Stimulated activated memory B cell treated with anti-CD40 and anti-IgM and Interleukin-4, amounts not matched to agents 10 μg/mL and 1 μg/mL and 100 μg/mL, for 72 hours (primary cell): ENCODE data around the gene ZNF804A.

Experiments used
- ATAC-seq: fragments of 150-1000 bp; cut with Tn5 transposase; 2 replicates; pipeline ENCODE4 v1.10.0; 2021
- H3K27ac Mint-ChIP-seq: one replicate; pipeline ENCODE4 v1.8.0; 2022; ENCODE audit warnings: mild to moderate bottlenecking, mixed read lengths
- H3K27me3 Mint-ChIP-seq: one replicate; pipeline ENCODE4 v1.8.0; 2022; ENCODE audit warnings: mixed read lengths
- H3K36me3 Mint-ChIP-seq: one replicate; pipeline ENCODE4 v1.8.0; 2022; ENCODE audit warnings: mixed read lengths
- H3K4me1 Mint-ChIP-seq: one replicate; pipeline ENCODE4 v1.8.0; 2022; ENCODE audit warnings: mixed read lengths
- H3K4me3 Mint-ChIP-seq: one replicate; pipeline ENCODE4 v1.8.0; 2022; ENCODE audit warnings: mild to moderate bottlenecking, moderate library complexity, mixed read lengths
- H3K9me3 Mint-ChIP-seq: one replicate; pipeline ENCODE4 v1.8.0; 2022; ENCODE audit warnings: mixed read lengths

Gene ZNF804A

DNA sequence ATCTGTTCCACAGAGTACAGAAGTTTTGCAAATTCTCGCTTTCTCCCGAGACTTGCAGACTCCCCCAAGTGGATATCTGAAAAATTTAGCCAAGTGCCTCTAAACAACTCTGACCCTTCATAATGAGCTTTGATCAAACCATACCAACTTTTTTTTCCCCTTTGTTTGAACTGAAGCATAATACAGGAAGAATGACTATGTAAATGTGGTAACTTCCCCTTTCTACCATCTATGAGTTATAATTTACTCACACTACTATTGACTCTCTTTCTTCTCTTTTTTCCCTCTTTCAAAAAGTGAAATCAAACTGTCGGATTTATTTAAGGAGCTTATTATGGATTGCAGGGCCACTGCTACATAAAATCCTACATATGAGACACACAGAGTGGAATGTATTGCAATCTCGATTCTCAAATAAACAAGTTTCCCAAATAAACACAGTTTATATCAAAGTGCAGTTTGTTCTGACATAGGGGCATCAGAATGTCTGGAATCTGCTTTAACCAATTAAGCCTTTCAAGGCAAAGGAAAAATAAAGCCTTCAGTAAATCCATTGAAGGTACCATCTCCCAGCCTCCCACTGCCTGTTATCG is 1.4 kb upstream of the ZNF804A start:
- H3K9me3 Mint-ChIP-seq = no peaks in the 10 kb centered on the region
- peak; percentile 52 for ATAC-seq
- H3K36me3 Mint-ChIP-seq = no peaks in the 10 kb centered on the region
- H3K4me3 Mint-ChIP-seq = peak overlapping the region; percentile 77
- peak overlapping the region; percentile 75 for H3K27ac Mint-ChIP-seq
- peaks cover 24% of the 10 kb centered on the region for H3K4me1 Mint-ChIP-seq
- peaks cover 18% of the 10 kb centered on the region for H3K27me3 Mint-ChIP-seq

DNA sequence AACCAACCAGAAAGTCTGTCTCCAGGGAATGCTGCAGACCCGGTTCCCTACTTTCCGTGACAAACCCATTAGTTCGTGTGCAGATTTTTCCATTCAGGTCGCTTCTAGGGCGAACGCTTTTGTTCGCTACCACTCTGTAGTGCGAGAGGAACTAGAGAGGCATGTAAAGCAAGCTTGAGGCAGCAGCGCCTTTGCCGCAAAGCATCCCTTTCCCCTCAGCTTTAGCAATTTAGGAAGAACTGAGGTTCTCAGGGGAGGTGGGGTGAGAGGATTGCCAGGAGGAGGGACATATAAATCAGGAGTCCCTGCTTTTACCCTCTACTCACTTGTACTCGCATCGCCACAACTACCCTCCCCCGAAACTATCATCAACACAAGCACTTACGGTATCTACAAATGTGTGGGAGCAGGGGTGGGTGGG is 748 bp upstream of the ZNF804A start:
- H3K36me3 Mint-ChIP-seq = no peaks in the 10 kb centered on the region
- H3K4me1 Mint-ChIP-seq = peaks cover 24% of the 10 kb centered on the region
- peak; percentile 68 for ATAC-seq
- H3K9me3 Mint-ChIP-seq = no peaks in the 10 kb centered on the region
- peaks cover 18% of the 10 kb centered on the region for H3K27me3 Mint-ChIP-seq
- H3K4me3 Mint-ChIP-seq = peak overlapping the region; percentile 77
- H3K27ac Mint-ChIP-seq = peak overlapping the region; percentile 75

DNA sequence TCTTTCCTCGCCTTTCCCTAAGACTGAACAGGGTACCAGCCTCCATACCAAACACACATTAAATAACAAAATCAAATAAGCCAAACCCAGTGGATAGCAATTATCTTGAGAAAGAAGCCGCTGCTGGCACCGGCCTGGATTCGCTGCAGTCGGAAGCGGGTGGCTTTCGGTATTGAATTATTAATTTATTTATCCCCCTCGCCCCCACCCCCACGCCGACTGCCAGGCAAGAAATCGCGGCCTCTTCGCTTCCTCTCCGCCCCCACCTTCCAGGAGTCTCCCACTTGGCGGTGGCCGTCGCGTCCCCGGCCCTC is 370 bp upstream of the ZNF804A start:
- ATAC-seq = no peak
- H3K27ac Mint-ChIP-seq = peak overlapping the region; percentile 75
- H3K27me3 Mint-ChIP-seq = peaks cover 18% of the 10 kb centered on the region
- no peaks in the 10 kb centered on the region for H3K36me3 Mint-ChIP-seq
- H3K9me3 Mint-ChIP-seq = no peaks in the 10 kb centered on the region
- peaks cover 24% of the 10 kb centered on the region for H3K4me1 Mint-ChIP-seq
- peak overlapping the region; percentile 77 for H3K4me3 Mint-ChIP-seq

DNA sequence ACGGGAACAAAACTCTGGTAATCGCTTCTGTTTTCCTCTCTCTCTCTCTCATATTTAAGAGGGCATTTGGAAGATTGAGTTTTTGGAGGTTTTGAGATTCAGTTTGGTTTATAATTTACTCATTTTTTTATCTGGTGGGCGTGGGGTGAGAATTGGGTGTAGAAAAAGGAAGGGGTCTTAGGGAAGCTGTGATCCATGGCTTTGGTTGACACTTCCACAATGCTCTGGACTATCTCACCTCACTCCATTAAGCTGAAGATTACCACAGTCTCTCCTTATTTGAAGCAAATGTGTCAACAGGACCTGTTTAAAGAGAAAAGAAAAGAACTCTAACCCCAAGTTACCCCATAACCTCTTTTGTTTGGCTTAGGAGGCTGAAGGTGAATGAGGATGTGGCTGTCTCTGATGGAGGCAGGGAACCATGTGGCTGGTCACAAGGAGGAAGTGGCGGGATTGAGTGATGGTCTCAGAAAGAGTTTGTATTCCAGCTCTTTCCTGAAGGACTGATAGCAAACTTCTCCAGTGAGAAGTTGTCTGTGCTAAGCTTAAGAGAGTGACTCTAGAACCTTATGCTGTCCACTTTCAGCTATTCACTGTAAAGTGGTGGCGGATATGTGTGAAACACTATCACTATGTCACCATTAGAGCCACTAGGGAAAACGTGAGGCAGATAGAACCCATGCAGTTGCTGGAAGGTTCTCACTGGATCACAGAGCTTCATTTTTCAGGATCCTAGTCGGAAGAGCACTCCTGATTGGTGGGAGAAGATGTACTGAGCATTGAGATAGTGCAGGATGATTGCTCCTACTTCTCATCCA is 934 bp downstream of the ZNF804A start:
- Mint-ChIP-seq H3K4me3 (peak overlapping the region; percentile 77), H3K9me3 (no peaks in the 10 kb centered on the region), H3K36me3 (no peaks in the 10 kb centered on the region), H3K4me1 (peaks cover 24% of the 10 kb centered on the region), H3K27ac (peak overlapping the region; percentile 75), H3K27me3 (peaks cover 18% of the 10 kb centered on the region)
- ATAC-seq = no peak

DNA sequence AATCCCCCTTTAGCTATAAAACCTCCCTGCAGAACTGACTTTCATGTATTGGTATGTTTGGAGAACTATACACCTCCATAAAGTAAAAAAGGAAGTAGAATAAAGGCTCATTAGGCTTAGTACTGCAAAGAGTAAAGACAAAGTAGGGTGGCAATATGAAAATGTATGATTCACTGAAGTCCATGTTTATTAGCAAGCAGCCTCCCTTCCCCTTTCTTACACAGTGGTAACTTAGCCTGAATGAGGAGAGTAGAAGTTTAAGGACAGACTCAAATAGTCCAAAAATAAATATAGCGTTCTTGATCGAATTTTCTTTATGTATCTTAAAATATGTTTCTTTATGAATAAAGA is 1.5 kb downstream of the ZNF804A start:
- H3K4me1 Mint-ChIP-seq = peaks cover 24% of the 10 kb centered on the region
- H3K36me3 Mint-ChIP-seq = no peaks in the 10 kb centered on the region
- H3K4me3 Mint-ChIP-seq = peak overlapping the region; percentile 77
- peak overlapping the region; percentile 75 for H3K27ac Mint-ChIP-seq
- H3K27me3 Mint-ChIP-seq = peaks cover 18% of the 10 kb centered on the region
- no peaks in the 10 kb centered on the region for H3K9me3 Mint-ChIP-seq
- no peak for ATAC-seq

DNA sequence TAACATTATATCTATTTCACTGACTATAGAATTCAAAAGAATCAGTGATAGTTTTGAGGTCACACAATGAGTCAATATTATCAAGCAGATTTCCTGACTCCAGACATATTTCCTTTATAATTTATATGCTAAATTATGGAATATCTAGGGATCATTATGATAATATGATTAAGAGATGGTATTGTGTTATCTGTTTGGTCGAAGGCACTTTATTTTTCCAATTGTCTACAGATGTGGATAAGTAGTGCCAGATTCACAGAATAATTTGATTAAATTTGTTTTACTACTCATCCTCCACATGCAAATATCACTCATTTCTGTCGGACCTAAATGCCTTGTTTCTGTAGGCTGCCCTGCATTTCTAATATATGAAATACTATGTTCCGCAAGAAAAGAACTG is 4.4 kb downstream of the ZNF804A start:
- Mint-ChIP-seq H3K27ac (no peak overlapping the region), H3K4me1 (peaks cover 15% of the 10 kb centered on the region), H3K36me3 (no peaks in the 10 kb centered on the region), H3K4me3 (no peak overlapping the region), H3K27me3 (peaks cover 8% of the 10 kb centered on the region), H3K9me3 (peaks cover 2% of the 10 kb centered on the region)
- no peak for ATAC-seq

DNA sequence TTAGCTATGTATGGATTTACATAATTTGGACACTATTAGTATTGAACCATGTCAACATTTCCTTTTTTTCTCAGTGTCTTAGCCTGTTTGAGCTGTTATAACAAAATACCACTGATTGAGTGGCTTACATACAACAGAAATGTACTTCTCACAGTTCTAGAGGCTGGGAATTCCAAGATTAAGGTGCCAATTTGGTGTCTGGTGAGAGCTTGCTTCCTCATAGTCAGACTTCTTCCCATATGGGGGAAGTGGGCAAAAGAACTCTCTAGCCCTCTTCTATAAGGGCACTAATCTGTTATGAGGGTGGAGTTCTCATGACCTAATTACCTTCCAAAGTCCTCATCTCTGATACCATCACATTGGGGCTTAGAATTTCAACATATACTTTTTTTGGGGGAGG is 12.6 kb downstream of the ZNF804A start:
- H3K4me3 Mint-ChIP-seq = no peak overlapping the region
- peaks cover 2% of the 10 kb centered on the region for H3K9me3 Mint-ChIP-seq
- no peaks in the 10 kb centered on the region for H3K27me3 Mint-ChIP-seq
- ATAC-seq = no peak
- no peaks in the 10 kb centered on the region for H3K4me1 Mint-ChIP-seq
- H3K36me3 Mint-ChIP-seq = no peaks in the 10 kb centered on the region
- H3K27ac Mint-ChIP-seq = no peak overlapping the region

DNA sequence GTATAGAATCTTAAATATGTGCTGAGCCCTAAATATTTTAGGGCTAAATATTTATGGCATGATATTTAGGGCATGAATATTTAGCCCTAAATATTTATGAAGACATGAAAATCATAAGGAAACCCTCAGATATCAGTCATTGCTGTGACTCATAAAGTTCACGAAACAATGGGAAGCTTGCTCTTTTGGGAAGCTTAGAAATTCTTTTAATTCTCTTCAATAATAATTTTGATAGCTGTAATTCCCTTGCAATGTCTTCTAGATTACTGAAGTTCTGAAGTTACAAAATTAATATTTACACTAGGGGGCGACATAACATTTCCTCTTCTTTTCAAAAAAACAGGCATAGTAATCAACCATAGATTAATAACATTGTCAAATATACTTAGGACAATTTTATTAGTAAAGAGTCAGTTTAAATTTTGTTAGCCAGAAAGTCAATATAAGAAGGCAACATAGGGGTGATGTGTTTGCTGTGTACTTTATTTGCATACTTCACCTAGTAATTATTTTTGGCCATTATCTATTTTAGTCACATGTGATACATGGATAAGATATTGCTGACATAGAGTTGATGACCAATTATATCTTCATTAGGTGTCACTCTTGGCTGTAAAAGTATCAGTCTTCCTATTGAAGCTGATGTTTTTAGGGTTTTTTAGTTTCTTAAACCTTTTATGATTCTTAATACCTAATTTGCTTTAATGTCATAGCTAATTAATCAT is 13.2 kb downstream of the ZNF804A start:
- Mint-ChIP-seq H3K36me3 (no peaks in the 10 kb centered on the region), H3K4me3 (no peak overlapping the region), H3K27me3 (no peaks in the 10 kb centered on the region), H3K4me1 (no peaks in the 10 kb centered on the region), H3K27ac (no peak overlapping the region), H3K9me3 (no peaks in the 10 kb centered on the region)
- no peak for ATAC-seq

DNA sequence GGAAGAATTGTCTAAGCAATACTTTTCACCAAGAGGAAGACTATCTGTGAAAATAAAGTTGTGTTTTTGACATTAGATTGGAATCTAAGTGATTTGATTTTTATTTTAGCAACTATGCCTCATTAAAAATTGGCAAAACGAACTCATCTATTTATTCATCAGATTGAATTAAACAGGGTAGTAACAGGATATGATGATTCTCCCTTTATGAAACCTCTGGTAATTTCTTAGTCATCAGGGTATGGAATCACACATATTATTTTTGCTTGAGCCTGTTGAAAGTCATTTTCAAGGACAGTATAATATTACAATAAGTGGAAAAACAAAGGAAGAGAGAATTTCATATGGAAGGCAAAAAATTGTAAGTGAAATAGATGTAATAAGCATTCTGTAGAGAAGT is 22.0 kb downstream of the ZNF804A start:
- H3K27me3 Mint-ChIP-seq = no peaks in the 10 kb centered on the region
- no peaks in the 10 kb centered on the region for H3K36me3 Mint-ChIP-seq
- H3K27ac Mint-ChIP-seq = no peak overlapping the region
- no peaks in the 10 kb centered on the region for H3K9me3 Mint-ChIP-seq
- no peaks in the 10 kb centered on the region for H3K4me1 Mint-ChIP-seq
- H3K4me3 Mint-ChIP-seq = no peak overlapping the region
- ATAC-seq = no peak

DNA sequence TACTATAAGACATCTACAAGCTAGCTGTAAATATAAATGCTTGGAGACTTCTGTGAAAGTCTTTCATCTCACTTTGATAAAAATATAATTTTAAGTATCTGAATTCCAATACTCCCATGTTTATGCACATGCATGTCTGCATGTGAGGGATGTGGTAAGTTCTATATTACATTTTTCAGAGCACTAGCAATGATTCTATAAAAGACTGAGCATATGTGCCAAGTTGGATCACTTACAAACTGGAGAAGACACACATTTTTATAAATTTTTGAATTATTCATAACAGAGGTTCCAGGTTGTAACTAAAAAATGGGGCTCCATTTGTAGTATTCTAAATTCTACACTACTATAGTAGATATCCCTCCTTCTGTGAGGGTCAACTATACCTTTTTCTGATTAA is 26.0 kb downstream of the ZNF804A start:
- Mint-ChIP-seq H3K36me3 (no peaks in the 10 kb centered on the region), H3K27me3 (no peaks in the 10 kb centered on the region), H3K9me3 (no peaks in the 10 kb centered on the region), H3K4me3 (no peak overlapping the region), H3K27ac (no peak overlapping the region), H3K4me1 (peaks cover 5% of the 10 kb centered on the region)
- no peak for ATAC-seq

DNA sequence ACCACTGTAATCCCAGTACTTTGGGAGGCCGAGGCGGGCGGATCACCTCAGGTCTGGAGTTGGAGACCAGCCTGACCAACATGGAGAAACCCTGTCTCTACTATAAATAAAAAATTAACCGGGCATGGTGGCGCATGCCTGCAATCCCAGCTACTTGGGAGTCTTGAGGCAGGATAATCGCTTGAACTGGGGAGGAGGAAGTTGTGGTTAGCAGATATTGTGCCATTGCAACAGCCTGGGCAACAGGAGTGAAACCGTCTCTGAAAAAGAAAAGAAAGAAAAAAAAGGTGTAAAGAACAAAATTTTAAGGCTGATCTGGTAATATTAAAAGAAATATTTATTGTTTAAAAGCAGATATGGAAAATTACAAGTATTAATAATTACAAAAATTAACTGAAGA is 29.7 kb downstream of the ZNF804A start:
- ATAC-seq = no peak
- Mint-ChIP-seq H3K4me1 (peaks cover 5% of the 10 kb centered on the region), H3K27ac (no peak overlapping the region), H3K9me3 (no peaks in the 10 kb centered on the region), H3K36me3 (no peaks in the 10 kb centered on the region), H3K4me3 (no peak overlapping the region), H3K27me3 (no peaks in the 10 kb centered on the region)

DNA sequence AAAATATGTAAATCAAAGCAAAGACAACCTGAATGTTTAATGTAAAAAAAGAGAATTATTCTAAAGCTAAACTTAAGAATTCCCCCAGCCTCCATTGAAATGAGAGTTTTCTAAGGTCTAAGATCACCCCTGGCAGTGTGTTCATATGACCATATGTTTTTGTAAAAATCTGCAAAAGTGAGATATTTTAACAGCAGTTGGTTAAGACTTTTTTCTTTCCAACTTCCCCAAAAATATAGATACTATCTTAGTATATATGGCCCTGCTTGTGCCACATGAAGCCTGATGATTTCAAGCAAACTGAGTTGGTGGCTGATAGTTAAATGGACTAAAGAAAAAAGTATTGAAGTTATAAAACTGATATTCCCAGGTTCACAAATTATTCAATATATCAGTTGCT is 35.4 kb downstream of the ZNF804A start:
- no peak overlapping the region for H3K4me3 Mint-ChIP-seq
- H3K9me3 Mint-ChIP-seq = no peaks in the 10 kb centered on the region
- no peaks in the 10 kb centered on the region for H3K36me3 Mint-ChIP-seq
- H3K27me3 Mint-ChIP-seq = no peaks in the 10 kb centered on the region
- no peak for ATAC-seq
- H3K4me1 Mint-ChIP-seq = no peaks in the 10 kb centered on the region
- no peak overlapping the region for H3K27ac Mint-ChIP-seq

DNA sequence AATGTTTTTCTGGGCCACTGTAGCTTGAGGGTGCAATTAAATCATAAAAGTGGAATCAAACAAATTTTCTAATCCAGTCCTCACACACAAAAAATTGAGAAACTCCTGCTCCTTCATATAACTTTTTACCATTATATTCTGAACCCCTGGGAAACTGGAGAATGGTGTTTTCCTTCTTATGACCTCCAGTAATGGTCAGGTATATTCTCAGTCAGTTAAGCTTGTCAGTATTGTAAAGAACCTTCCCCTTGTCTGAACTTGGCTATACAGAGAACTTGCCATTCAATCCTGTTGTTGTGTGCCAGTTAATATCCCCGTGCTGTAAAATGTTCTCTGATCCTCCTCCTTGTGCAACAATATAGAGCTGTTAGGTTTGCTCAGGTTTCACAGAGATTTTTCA is 39.5 kb downstream of the ZNF804A start:
- Mint-ChIP-seq H3K36me3 (no peaks in the 10 kb centered on the region), H3K9me3 (no peaks in the 10 kb centered on the region), H3K27me3 (no peaks in the 10 kb centered on the region), H3K4me3 (no peak overlapping the region), H3K4me1 (no peaks in the 10 kb centered on the region), H3K27ac (no peak overlapping the region)
- ATAC-seq = no peak

DNA sequence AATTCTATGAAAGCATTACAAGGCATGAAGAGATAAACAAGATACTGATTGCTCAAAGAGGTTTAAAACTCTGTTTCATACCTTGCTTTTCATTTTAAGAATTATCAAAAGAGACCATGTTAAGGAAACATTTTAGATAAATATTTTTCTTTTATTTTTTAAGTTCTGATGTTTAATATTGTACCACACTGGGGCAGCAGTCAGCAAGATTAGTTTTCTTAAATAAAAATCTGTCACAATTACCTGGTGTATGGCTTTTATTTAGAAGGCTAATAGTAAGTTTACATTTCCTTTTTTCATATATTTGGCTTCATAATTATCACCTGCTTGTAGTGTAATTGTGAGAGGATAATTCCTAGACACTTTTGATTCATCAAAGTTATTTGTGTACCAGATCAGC is 46.4 kb downstream of the ZNF804A start:
- H3K4me1 Mint-ChIP-seq = peaks cover 9% of the 10 kb centered on the region
- no peaks in the 10 kb centered on the region for H3K27me3 Mint-ChIP-seq
- no peak overlapping the region for H3K4me3 Mint-ChIP-seq
- ATAC-seq = no peak
- no peaks in the 10 kb centered on the region for H3K36me3 Mint-ChIP-seq
- no peak overlapping the region for H3K27ac Mint-ChIP-seq
- peaks cover 4% of the 10 kb centered on the region for H3K9me3 Mint-ChIP-seq

DNA sequence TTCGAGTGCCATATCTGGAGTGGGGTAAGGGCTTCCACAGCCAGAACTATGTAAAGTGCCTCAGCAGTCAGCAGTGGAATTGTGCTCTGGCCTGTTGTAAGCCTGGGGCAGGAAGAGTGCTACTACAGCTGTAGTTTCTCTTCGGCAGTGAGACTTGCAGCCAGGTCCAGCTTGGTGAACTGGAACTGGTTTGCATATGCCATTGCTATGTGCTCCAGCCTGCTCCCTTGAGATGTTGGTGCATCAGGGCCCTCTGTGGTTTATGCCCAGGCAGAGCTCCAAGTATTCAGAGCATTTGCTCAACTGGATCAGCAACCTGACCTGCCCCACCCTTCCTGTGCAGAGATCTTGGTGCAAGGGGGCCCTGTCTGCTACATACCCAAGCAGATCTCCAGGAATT is 47.8 kb downstream of the ZNF804A start:
- Mint-ChIP-seq H3K9me3 (peaks cover 4% of the 10 kb centered on the region), H3K36me3 (no peaks in the 10 kb centered on the region)
- peak; percentile 73 for ATAC-seq

DNA sequence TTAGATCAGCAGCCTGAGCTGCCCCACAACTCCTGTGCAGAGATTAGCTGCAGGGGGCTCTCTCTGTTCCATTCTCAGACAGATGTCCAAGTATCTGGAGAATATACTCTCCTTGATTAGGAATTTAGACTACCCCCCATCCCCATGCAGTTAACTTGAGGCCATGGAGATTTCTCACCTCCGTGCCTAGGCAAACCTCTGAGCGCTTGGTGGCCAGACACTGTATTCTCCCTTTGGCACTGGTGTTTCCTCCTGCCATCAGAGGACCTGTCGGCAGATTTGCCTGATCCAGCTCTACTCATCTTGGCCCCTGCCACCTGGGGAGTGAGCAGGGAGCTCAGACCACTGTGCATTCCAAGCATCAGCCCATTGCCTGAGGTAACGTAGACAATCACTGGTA is 48.3 kb downstream of the ZNF804A start:
- Mint-ChIP-seq H3K36me3 (no peaks in the 10 kb centered on the region), H3K4me3 (peak overlapping the region; percentile 15), H3K9me3 (peaks cover 4% of the 10 kb centered on the region), H3K27ac (no peak overlapping the region), H3K4me1 (peaks cover 9% of the 10 kb centered on the region), H3K27me3 (no peaks in the 10 kb centered on the region)
- ATAC-seq = peak; percentile 31

More for the DNA sequence above, 47.8 kb downstream of the ZNF804A start:
- H3K27ac Mint-ChIP-seq = peak overlapping the region; percentile 32
- H3K27me3 Mint-ChIP-seq = no peaks in the 10 kb centered on the region
- peaks cover 9% of the 10 kb centered on the region for H3K4me1 Mint-ChIP-seq
- no peak overlapping the region for H3K4me3 Mint-ChIP-seq
